Activated CD8-positive, alpha-beta memory T cell treated with anti-CD3 and anti-CD28 coated beads for 36 hours (primary cell): ENCODE results near the gene PLEKHB2. TPM values are rescaled to one million over a fixed set of nuclear protein-coding genes. Genes with fewer than 3 reads are reported as not detected.
"Not testable (repeated sequence)": the region's sequence is repeated elsewhere in the genome, so short reads cannot be mapped to it uniquely, and the experiment has no call there.

ENCODE experiments used
- CTCF ChIA-PET: fragments of 350-600 bp; sonication (Branson Sonifier 250); formaldehyde crosslinking; loops from one replicate; lab custom pipeline; 2021; ENCODE audit warnings: antibody characterized with exemption; lab: Charles Lee
- POLR2A ChIA-PET: fragments of 350-600 bp; sonication (Branson Sonifier 250); formaldehyde crosslinking; loops from one replicate; lab custom pipeline; 2021; ENCODE audit warnings: antibody characterized with exemption; lab: Charles Lee
- total RNA-seq, 2 experiments: library from RNA; stranded (reverse); gene quantifications; one replicate each; pipeline ENCODE4 v1.2.3, GENCODE V29; 2021

The PLEKHB2 gene
- total RNA-seq: 10 to 100 TPM; 50.7 to 52.7 TPM

- ChIA-PET POLR2A (interaction anchor here (0.9 to 3.8 kb wide), 4 partner anchors 9 to 281 kb away, joined by 3 to 15 read pairs (median 4); partner anchors contain the start of gene FAM168B), CTCF (interaction anchor here (0.9 to 1.8 kb wide), 2 partner anchors 11 to 12 kb away, joined by 3 to 11 read pairs; partner anchors contain the start of gene FAM168B)
Measured at GRCh38 chr2:131105156-131105949, at the start of gene PLEKHB2. Gene PLEKHB2, plus strand, starts transcription at chr2:131105336. Its CDS starts 15,606 bp downstream, at chr2:131120942.

- CTCF ChIA-PET: no interaction called here
- POLR2A ChIA-PET: no interaction called here
Measured at GRCh38 chr2:131056204-131056931, 48.8 kb upstream of the PLEKHB2 start.

GRCh38 chr2:131056932-131057287, 48.2 kb upstream of the PLEKHB2 start:
- POLR2A ChIA-PET: no interaction called here
- CTCF ChIA-PET: no interaction called here

DNA sequence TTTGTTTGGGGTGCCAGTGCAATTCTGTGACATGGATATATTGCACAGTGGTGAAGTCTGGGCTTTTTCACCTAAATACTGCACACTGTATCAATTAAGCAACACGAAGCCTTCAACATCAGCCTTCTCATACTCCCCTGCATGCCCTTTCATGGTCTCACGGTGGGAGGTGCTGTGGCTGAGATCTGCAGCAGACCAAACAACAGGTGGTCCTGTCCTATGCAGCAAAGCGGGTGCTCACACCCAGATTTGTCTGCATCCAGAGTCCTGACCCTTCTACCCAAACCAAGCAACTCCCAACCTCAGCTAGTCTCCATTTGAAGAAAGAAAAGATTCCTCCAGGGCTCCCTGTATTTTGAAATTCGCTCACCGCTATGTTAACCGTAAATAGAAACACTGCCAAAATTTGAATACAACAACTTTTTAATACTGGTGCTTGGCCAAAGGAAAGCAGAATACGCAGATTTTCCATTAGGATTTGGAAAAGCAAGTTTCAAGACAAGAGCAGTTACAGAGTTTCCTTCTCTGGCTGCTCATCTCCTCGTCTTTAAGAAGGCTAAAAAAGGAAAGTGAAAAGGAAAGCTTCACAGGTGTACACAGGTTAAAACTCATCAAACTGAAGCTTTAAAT, 46.8 kb upstream of the PLEKHB2 start:
- ChIA-PET CTCF (no interaction called here), POLR2A (no interaction called here)

- ChIA-PET CTCF (interaction anchor here (1.1 kb wide), 1 partner anchor 52 kb away, joined by 3 read pairs; no protein-coding TSS in a partner anchor), POLR2A (no interaction called here)
Measured at GRCh38 chr2:131058920-131059319, 46.2 kb upstream of the PLEKHB2 start.

DNA sequence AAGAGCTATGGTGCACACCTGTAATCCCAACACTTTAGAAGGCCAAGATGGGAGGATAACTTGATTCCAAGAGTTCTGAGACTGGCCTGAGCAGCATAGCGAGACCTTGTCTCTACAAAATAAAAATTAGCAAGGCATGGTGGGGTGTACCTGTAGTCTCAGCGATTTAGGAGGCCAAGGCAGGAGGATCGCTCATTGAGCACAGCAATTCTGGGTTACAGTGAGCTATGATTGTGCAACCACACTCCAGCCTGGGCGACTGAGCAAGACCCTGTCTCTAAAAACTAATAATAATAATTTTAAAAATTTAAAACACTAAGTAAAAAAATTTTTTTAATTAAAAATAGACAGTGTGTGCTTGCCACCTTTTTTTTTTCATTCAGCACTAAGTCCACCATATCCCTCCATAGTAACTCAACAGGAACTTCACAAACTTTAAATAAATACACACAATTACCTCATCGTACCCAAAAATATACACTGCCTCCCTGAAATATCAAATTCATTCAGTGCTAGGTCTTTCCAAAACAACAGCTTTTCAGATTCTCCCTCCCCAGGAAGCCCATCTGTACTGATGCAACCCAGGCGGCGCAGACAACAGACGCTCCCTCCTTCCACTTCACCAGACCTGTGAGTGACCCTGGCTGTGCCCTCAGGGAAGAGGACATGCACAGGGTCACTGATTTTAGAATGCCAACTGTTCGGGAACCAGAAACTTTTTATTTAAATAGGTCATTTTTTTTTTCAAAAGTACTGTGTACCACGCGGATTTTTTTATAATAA, 41.4 kb upstream of the PLEKHB2 start:
- ChIA-PET POLR2A (no interaction called here), CTCF (no interaction called here)

GRCh38 chr2:131064589-131065512, 40.3 kb upstream of the PLEKHB2 start:
- ChIA-PET CTCF (no interaction called here), POLR2A (interaction anchor here (0.6 kb wide), 1 partner anchor 20 kb away, joined by 3 read pairs; no protein-coding TSS in a partner anchor)

- POLR2A ChIA-PET: no interaction called here
Measured at GRCh38 chr2:131067465-131068125, 37.5 kb upstream of the PLEKHB2 start.

DNA sequence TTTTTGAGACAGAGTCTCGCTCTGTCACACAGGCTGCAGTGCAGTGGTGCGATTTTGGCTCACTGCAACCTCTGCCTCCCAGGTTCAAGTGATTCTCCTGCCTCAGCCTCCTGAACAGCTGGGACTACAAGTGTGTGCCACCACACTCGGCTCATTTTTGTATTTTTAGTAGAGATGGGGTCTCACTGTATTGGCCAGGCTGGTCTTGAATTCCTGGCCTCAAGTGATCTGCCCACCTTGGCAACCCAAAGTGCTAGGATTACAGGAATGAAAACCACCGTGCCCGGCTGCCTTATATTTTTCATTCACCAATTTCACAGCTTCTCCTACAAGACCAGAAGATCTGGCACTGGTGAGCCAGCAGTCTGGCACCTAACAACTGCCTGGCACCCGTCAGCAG, 37.0 kb upstream of the PLEKHB2 start:
- CTCF ChIA-PET, POLR2A ChIA-PET: not testable (repeated sequence)

More at GRCh38 chr2:131067465-131068125, 37.5 kb upstream of the PLEKHB2 start:
- CTCF ChIA-PET: no interaction called here

DNA sequence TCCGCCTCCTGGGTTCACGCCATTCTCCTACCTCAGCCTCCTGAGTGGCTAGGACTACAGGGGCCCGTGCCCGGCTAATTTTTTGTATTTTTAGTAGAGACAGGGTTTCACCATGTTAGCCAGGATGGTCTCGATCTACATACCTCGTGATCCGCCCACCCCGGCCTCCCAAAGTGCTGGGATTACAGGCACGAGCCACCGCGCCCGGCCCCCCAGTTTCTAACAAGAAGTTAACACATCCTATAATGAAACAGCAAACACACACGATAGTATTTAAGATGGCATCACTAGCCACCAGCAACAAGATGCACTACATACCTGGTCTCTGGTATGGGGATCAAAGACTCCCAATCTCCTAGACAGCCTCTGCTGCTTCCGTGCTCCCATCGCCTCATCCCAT, 29.6 kb upstream of the PLEKHB2 start:
- POLR2A ChIA-PET: not testable (repeated sequence)
- CTCF ChIA-PET: interaction anchor here (1.3 kb wide), 1 partner anchor 14 kb away, joined by 3 read pairs; no protein-coding TSS in a partner anchor

DNA sequence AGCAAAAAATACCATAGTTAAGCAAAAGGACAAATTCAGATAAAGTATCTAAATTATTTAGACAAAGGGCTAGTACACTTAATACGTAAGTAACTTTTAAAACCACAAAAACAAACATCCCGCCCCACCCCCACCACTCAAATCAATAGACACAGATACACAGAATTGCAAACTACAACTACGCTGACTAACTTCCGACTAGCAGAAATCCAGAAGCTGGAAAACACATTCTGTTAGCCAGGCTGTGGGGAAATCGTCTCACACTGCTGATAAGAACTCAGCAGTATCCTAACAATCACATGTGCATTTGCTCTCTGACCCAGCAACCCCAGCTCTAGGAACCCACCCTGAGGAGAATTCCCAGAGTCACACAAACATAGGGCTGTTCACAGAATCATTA, 28.4 kb upstream of the PLEKHB2 start:
- CTCF ChIA-PET: interaction anchor here (1.3 kb wide), 1 partner anchor 15 kb away, joined by 3 read pairs; no protein-coding TSS in a partner anchor
- POLR2A ChIA-PET: no interaction called here

GRCh38 chr2:131077182-131077846, 27.8 kb upstream of the PLEKHB2 start:
- ChIA-PET CTCF (interaction anchor here (1.3 kb wide), 1 partner anchor 16 kb away, joined by 3 read pairs; no protein-coding TSS in a partner anchor), POLR2A (no interaction called here)

GRCh38 chr2:131077966-131078365, 27.2 kb upstream of the PLEKHB2 start:
- ChIA-PET POLR2A (no interaction called here), CTCF (no interaction called here)

- CTCF ChIA-PET, POLR2A ChIA-PET: not testable (repeated sequence)
Measured at GRCh38 chr2:131079931-131080330, 25.2 kb upstream of the PLEKHB2 start.

- ChIA-PET POLR2A (no interaction called here), CTCF (interaction anchor here (0.9 kb wide), 1 partner anchor 10 kb away, joined by 4 read pairs; no protein-coding TSS in a partner anchor)
Measured at GRCh38 chr2:131081190-131081589, 23.9 kb upstream of the PLEKHB2 start.

DNA sequence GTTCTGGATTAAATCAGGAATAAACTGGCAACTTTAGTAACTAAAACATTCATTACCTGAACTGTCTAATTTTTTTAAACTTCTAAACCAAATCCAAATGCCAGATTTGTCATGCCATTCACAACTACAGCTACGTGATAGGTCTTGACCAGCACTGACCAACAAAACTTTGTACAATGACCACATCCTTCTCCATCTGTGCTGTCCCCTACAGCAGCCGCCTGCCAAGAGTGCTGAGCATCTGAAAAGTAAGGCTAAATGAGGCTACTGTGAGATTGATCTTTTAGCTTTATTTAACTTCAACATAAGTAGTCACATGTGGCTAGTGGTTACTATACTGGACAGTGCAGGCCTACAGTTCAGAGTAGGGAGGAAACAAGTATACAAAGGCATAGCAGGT, 19.5 kb upstream of the PLEKHB2 start:
- ChIA-PET POLR2A (no interaction called here), CTCF (no interaction called here)
